Testis (tissue), 3 donors: ENCODE measurements around the gene GBE1. TPM values are rescaled to one million over a fixed set of nuclear protein-coding genes. Genes with fewer than 3 reads are reported as not detected.

ENCODE experiments used
- DNase-seq: peaks from one replicate; pipeline ENCODE4 v3.0.0-alpha.2; 2019
- H3K27ac ChIP-seq, 2 donors: fragments of 200-600 bp; sonication (generic); one replicate each; pipeline ENCODE4 v1.5.1; 2019
- H3K27me3 ChIP-seq: fragments of 200-600 bp; sonication (generic); one replicate; pipeline ENCODE4 v1.5.1; 2019
- H3K36me3 ChIP-seq: fragments of 200-600 bp; sonication (generic); one replicate; pipeline ENCODE4 v1.5.1; 2017; ENCODE audit warnings: low read depth; ENCODE audit errors: missing control alignments
- H3K4me1 ChIP-seq: fragments of 200-600 bp; sonication (generic); one replicate; pipeline ENCODE4 v1.5.1; 2019
- H3K4me3 ChIP-seq, 2 donors: fragments of 200-600 bp; sonication (generic); one replicate each; pipeline ENCODE4 v1.5.1; 2017 to 2019
- H3K9me3 ChIP-seq: fragments of 200-600 bp; sonication (generic); one replicate; pipeline ENCODE4 v1.5.1; 2017
- POLR2A ChIP-seq: fragments of 450-650 bp; IDR thresholded peaks from one replicate; pipeline ENCODE4 v1.6.1; 2017; ENCODE audit warnings: antibody characterized with exemption, mild to moderate bottlenecking, moderate library complexity
- WGBS, 2 donors: methylation state at CpG; one replicate each; pipeline ENCODE4 v1.1.5; 2018; 5-methylcytosine and 5-hydroxymethylcytosine counted together
- intact Hi-C: fragments of 100-400 bp; cut with DNase I; formaldehyde crosslinking; loops from one replicate; pipeline ENCODE4 v1.15.1; 2023; ENCODE audit warnings: low total_unique reads
- polyA plus RNA-seq: library from polyadenylated mRNA; stranded (reverse); fragments of 350-450 nt; fragmentation: Illumina TruSeq; extraction: RNeasy Lipid Tissue Mini Kit (QIAGEN cat#74804); gene quantifications from one replicate; pipeline ENCODE4 v1.2.3, GENCODE V29; 2014; ENCODE audit warnings: low read depth, low replicate concordance; ENCODE audit not compliant: insufficient read depth
- total RNA-seq, 2 donors: library from RNA; depleted of rRNA; stranded (reverse); fragments of >200 nt; gene quantifications; one replicate each; pipeline ENCODE4 v1.2.3, GENCODE V29; 2016
- TF ChIP-seq, protein P1 (sequence below), 3 experiments: fragments of 450-650 bp in 2 of 3; fragments of 200-600 bp in 1 of 3; sonication (generic) in 1 of 3; IDR thresholded peaks; one replicate each; pipeline ENCODE4 v1.5.1; 2016 to 2019; ENCODE audit warnings: antibody characterized with exemption in 3 of 3, mild to moderate bottlenecking in 2 of 3, moderate library complexity in 1 of 3

Gene GBE1
- total and polyA plus RNA-seq, 3 donors from 2014 or later: 14.1 to 23.5 (median 19.4) TPM

DNA sequence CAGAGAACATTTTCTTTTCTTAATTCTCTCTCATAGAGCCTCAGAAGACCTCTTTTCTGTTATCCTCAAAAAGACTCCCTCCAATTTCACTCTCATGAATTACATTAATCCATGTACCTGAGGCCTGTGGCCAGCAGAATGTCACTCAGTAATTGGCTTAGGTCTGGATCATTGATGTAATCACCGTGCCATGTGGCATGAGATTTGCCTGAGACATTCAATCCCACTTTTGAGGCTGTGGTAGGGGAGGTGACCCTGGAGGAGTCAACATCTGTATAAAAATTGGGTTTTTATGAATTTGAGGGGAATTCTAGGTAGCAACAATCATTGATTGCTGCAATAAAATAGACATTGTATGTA lies 295.3 kb downstream of the GBE1 start:
- intact Hi-C loops: no loop called here
- no peak overlapping the region for H3K4me3 ChIP-seq
- no peak overlapping the region for H3K27ac ChIP-seq
- no peaks in the 10 kb centered on the region for H3K36me3 ChIP-seq
- no peaks in the 10 kb centered on the region for H3K4me1 ChIP-seq
- DNase-seq: no peak
- TF ChIP-seq, protein P1, sequence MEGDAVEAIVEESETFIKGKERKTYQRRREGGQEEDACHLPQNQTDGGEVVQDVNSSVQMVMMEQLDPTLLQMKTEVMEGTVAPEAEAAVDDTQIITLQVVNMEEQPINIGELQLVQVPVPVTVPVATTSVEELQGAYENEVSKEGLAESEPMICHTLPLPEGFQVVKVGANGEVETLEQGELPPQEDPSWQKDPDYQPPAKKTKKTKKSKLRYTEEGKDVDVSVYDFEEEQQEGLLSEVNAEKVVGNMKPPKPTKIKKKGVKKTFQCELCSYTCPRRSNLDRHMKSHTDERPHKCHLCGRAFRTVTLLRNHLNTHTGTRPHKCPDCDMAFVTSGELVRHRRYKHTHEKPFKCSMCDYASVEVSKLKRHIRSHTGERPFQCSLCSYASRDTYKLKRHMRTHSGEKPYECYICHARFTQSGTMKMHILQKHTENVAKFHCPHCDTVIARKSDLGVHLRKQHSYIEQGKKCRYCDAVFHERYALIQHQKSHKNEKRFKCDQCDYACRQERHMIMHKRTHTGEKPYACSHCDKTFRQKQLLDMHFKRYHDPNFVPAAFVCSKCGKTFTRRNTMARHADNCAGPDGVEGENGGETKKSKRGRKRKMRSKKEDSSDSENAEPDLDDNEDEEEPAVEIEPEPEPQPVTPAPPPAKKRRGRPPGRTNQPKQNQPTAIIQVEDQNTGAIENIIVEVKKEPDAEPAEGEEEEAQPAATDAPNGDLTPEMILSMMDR (IDR thresholded peaks at IDR 0.05): no peak
- TF ChIP-seq POLR2A: no peak
- 100% methylated on average over 1 of the region's 1 CpG for WGBS, 2 donors
- no peaks in the 10 kb centered on the region for H3K9me3 ChIP-seq
- H3K27me3 ChIP-seq: no peaks in the 10 kb centered on the region

DNA sequence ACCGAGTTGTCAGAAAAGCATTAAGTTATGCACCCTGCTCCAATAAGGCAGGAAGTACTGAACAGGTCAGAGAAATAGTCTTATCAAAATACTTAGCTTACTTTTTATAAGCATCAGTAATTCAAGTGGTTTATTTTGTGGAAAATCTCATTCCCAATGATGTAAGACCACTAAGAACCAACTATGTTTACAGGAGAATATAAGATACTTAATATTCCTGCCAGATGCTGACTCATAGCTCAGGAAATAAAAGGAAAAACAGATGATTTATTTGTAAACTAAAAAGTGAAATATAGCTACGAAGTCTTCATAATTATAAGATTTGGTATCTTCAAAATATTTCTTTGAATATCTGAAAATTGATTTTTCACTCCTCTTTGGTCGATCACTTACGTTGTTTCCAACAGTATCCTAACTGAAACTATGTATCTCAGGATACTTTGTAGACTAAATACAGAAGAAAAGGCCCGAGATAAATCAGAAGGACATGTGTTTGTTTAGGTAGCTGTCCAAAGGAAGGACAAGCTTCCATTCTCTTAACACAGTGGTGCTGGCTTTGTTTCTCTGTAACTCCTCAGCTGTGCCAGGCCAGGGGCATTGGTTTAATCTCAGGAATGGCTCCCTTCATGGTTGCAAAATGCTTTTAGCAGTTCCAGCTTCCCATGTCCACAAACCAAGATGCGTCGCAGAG lies 295.8 kb downstream of the GBE1 start:
- no peak for TF ChIP-seq POLR2A
- TF ChIP-seq, protein P1 (IDR thresholded peaks at IDR 0.05): no peak
- 63 to 78% methylated on average over 7 of the region's 7 CpGs for WGBS, 2 donors
- Histone ChIP-seq H3K27ac (no peak overlapping the region), H3K9me3 (no peaks in the 10 kb centered on the region), H3K4me1 (no peaks in the 10 kb centered on the region), H3K27me3 (no peaks in the 10 kb centered on the region), H3K36me3 (no peaks in the 10 kb centered on the region), H3K4me3 (no peak overlapping the region)
- DNase-seq: peak; percentile 23
- intact Hi-C loops: no loop called here

DNA sequence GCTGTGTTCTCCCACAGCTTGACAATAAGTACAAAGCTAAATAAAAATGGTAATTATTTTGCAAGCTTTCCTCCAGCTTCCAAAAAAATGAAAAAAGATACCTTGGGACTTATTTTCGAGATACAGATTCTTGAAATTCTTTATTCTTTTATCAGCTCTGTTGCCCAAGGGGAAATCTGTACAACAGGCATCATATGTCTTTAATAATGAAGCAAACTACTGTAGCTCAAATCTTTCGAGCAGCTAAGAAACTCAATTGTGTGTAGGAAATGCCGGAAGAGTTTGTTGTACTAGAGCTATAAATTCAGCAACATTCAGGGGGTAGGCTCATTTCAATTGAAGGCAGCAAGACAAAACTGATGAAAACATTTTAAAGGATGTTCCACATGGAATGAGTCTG lies 297.7 kb downstream of the GBE1 start:
- no peaks in the 10 kb centered on the region for H3K9me3 ChIP-seq
- H3K27ac ChIP-seq: no peak overlapping the region
- H3K27me3 ChIP-seq: no peaks in the 10 kb centered on the region
- H3K36me3 ChIP-seq: no peaks in the 10 kb centered on the region
- no peak for TF ChIP-seq POLR2A
- TF ChIP-seq, protein P1 (IDR thresholded peaks at IDR 0.05): no peak
- intact Hi-C loops: no loop called here
- no peaks in the 10 kb centered on the region for H3K4me1 ChIP-seq
- DNase-seq: no peak
- no peak overlapping the region for H3K4me3 ChIP-seq
- WGBS, 2 donors: 76% methylated on average over 3 of the region's 3 CpGs

DNA sequence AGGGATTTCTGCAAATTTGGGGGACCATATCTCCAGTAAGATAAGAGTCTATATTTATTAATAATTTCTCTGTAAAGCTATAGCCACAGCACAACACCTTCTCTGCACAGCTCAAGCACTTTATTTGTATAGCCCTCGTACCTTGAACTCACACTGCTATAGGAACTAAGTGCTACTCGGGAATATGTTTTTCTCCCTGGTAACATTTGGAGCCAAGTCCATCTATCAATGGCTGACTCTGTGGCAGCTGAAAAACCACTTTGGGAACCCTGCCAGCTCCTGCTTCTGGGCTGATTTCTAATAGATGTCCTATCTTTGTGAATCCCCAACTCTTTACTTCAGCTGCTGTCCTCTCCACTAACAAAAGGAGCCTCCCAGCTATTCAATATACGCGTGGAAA lies 298.5 kb downstream of the GBE1 start:
- Histone ChIP-seq H3K9me3 (no peaks in the 10 kb centered on the region), H3K27ac (no peak overlapping the region), H3K27me3 (no peaks in the 10 kb centered on the region), H3K4me3 (no peak overlapping the region), H3K36me3 (no peaks in the 10 kb centered on the region), H3K4me1 (no peaks in the 10 kb centered on the region)
- 67 to 83% methylated on average over 4 of the region's 4 CpGs for WGBS, 2 donors
- TF ChIP-seq, protein P1 (IDR thresholded peaks at IDR 0.05): no peak
- DNase-seq: no peak
- intact Hi-C loops: no loop called here

DNA sequence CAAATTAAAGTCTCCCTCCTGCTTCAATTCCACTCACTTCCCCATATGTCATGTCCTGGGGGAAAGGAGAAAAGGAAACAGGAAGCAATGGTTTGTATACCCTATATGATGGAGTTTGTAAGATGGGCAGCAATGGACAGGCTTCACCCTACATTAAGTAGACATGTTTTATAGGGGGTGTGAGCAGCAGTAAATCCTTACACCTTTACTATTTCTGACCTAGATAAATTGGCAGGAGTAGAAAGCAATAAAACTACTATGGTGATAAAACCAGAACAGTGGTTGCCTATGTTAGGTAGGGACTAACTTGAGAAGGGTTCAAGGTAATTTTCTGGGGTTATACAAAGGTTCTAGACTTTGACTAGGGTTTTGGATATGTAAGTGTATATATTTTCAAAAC lies 301.7 kb downstream of the GBE1 start:
- Histone ChIP-seq H3K36me3 (no peaks in the 10 kb centered on the region), H3K4me3 (no peak overlapping the region), H3K27me3 (no peaks in the 10 kb centered on the region), H3K27ac (no peak overlapping the region), H3K4me1 (no peaks in the 10 kb centered on the region), H3K9me3 (no peaks in the 10 kb centered on the region)
- intact Hi-C loops: no loop called here
- no peak for TF ChIP-seq POLR2A
- TF ChIP-seq, protein P1 (IDR thresholded peaks at IDR 0.05): no peak
- no peak for DNase-seq
